Stimulated activated naive CD8-positive, alpha-beta T cell treated with anti-CD3 and anti-CD28 coated beads, Interleukin-15, Interleukin-2, amounts not matched to agents 100 ng/mL and 50 ng/mL, for 24 hours (primary cell): Measurements from ENCODE around the gene GSTCD.
"Not testable (repeated sequence)": the region's sequence is repeated elsewhere in the genome, so short reads cannot be mapped to it uniquely, and the experiment has no call there.

Experiments
- H3K27ac Mint-ChIP-seq: one replicate; pipeline ENCODE4 v1.8.0; 2021; ENCODE audit warnings: mild to moderate bottlenecking, mixed read lengths
- H3K27me3 Mint-ChIP-seq: one replicate; pipeline ENCODE4 v1.8.0; 2021; ENCODE audit warnings: mixed read lengths
- H3K36me3 Mint-ChIP-seq: one replicate; pipeline ENCODE4 v1.8.0; 2021; ENCODE audit warnings: low read depth, mixed read lengths
- H3K4me1 Mint-ChIP-seq: one replicate; pipeline ENCODE4 v1.8.0; 2021; ENCODE audit warnings: low read depth, mixed read lengths
- H3K4me3 Mint-ChIP-seq: one replicate; pipeline ENCODE4 v1.8.0; 2021; ENCODE audit warnings: mild to moderate bottlenecking, mixed read lengths
- H3K9me3 Mint-ChIP-seq: one replicate; pipeline ENCODE4 v1.8.0; 2021; ENCODE audit warnings: mixed read lengths

GSTCD gene

DNA sequence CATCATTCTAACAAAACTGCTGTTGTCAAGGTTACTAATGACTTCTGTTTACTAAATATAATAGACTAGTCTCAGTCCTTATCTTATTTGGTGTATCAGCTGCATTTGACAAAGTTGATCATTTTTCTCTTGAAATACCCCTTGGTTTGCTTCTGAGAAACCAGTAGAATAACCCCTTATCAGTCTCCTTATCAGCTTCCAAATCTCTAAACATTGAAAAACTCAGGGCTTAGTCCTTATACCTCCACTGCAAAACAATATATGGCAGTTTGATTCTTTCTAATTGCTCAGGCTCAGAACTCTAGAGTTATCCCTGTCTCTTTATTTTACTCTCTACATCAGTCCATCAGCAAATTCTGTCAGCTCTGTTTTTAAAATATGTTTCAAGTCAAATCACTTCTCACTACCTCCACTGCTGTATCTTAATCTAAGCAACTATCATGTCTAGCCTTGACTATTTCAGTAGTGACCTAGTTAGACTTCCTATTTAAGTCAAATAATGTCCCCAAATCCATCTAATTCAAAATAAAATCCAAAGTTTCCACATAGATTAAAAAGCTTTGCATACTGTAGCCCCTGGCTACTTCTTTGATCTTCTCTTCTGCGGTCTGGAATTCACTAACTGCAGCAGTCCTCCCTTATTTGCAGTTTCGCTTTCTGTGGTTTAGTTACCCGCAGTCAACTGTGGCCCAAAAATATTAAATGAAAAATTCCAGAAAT lies 99.6 kb downstream of the GSTCD start:
- H3K27ac Mint-ChIP-seq: no peak overlapping the region
- no peaks in the 10 kb centered on the region for H3K4me1 Mint-ChIP-seq
- H3K4me3 Mint-ChIP-seq: no peak overlapping the region
- H3K9me3 Mint-ChIP-seq: peaks cover 3% of the 10 kb centered on the region
- H3K27me3 Mint-ChIP-seq: no peaks in the 10 kb centered on the region
- H3K36me3 Mint-ChIP-seq: no peaks in the 10 kb centered on the region

DNA sequence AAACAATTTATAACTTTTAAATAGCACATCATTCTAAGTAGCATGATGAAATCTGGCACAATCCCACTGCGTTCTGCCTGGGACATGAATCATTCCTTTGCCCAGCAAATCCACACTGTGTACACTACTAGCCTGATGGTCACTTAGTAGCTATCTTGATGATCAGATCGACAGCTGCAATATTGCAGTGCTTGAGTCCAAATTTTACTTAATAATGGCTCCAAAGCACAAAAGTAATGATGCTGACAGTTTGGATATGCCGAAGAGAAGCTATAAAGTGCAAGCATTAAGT lies 100.1 kb downstream of the GSTCD start:
- Mint-ChIP-seq H3K4me3 (no peak overlapping the region), H3K9me3 (peaks cover 3% of the 10 kb centered on the region), H3K27me3 (no peaks in the 10 kb centered on the region), H3K4me1 (no peaks in the 10 kb centered on the region), H3K36me3 (peaks cover 5% of the 10 kb centered on the region), H3K27ac (no peak overlapping the region)

DNA sequence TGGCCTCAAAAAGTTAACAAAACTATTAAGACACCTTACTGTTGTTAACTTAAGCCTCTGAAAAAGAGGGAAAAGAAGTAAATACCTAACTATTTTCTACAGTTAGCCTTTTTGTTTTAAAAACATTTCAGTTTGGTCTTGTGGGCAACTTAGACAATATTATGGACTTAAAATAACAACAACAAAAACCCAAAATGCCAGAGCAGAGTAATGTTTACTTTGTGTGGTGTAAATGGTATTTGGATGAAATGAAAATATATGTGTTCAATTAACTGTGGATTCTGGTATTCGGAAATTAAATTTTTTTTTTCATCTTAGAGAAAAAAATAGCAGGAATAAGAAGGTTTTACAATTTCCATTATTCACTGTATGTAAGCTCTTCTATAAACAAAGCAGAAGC lies 107.1 kb downstream of the GSTCD start:
- H3K27ac Mint-ChIP-seq: no peak overlapping the region
- peaks cover 10% of the 10 kb centered on the region for H3K36me3 Mint-ChIP-seq
- H3K27me3 Mint-ChIP-seq: no peaks in the 10 kb centered on the region
- H3K9me3 Mint-ChIP-seq: peaks cover 3% of the 10 kb centered on the region
- H3K4me3 Mint-ChIP-seq: no peak overlapping the region
- H3K4me1 Mint-ChIP-seq: no peaks in the 10 kb centered on the region

DNA sequence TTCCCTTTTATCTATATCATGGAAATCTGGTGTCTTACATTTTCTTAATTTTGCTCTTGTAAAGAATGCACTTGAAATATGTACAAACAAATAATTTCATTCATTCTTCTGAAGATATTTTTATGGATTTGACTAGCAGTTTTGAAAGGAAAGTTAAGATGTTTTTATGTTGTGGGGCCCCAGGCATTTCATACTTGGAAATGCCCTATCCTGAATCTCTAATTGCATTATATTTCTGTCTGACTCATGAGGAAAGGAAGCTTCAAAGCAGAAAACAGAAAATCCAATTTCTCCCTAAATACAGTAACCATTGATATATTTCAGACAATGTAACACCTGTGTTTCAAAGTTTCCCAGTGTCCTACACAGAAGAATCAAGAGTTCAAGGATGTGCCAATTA lies 113.5 kb downstream of the GSTCD start:
- H3K36me3 Mint-ChIP-seq: peaks cover 29% of the 10 kb centered on the region
- no peaks in the 10 kb centered on the region for H3K9me3 Mint-ChIP-seq
- H3K27me3 Mint-ChIP-seq: no peaks in the 10 kb centered on the region
- H3K27ac Mint-ChIP-seq: no peak overlapping the region
- H3K4me1 Mint-ChIP-seq: no peaks in the 10 kb centered on the region
- no peak overlapping the region for H3K4me3 Mint-ChIP-seq

DNA sequence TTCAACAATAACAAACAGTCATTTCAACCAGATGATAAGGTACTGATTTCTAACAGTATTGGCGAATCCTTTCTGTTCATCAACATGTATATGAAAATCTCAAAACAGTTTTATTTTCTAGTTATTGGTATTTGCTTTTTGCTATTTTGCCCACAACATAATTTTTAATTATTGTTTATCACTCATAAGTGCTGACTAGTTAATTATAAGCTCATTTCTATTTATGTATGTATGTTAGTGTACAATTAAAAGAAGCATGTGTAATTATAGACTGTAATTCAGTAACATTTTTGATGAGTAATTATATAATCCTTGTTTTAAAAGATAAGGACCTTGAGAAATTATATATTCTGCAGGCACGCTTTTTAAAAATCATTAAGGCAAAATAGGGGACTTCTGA lies 119.5 kb downstream of the GSTCD start:
- Mint-ChIP-seq H3K27me3 (no peaks in the 10 kb centered on the region), H3K9me3 (peaks cover 4% of the 10 kb centered on the region), H3K4me3 (no peak overlapping the region), H3K4me1 (no peaks in the 10 kb centered on the region), H3K27ac (no peak overlapping the region), H3K36me3 (peaks cover 46% of the 10 kb centered on the region)

DNA sequence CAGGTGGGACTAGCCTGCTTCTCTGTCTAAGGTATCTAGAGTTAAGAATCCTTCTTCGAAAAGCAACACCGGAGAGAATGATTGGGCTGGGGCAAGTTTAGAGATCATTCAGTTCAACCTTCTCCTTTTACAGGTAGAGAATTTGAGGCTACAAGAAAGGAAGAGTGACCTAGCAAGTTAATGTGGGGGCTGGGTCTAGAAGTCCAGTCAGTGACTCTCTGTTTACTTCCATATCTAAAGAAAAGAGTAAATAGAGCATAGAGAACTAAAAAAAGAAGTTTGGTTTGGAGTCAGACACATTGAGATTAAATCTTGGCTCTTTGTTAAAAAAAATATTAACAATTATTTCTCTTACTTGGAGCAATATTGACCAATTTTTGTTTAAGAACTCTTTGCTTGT lies 122.6 kb downstream of the GSTCD start:
- no peaks in the 10 kb centered on the region for H3K27me3 Mint-ChIP-seq
- peaks cover 4% of the 10 kb centered on the region for H3K9me3 Mint-ChIP-seq
- peaks cover 35% of the 10 kb centered on the region for H3K36me3 Mint-ChIP-seq
- no peak overlapping the region for H3K4me3 Mint-ChIP-seq
- H3K4me1 Mint-ChIP-seq: no peaks in the 10 kb centered on the region
- H3K27ac Mint-ChIP-seq: no peak overlapping the region

DNA sequence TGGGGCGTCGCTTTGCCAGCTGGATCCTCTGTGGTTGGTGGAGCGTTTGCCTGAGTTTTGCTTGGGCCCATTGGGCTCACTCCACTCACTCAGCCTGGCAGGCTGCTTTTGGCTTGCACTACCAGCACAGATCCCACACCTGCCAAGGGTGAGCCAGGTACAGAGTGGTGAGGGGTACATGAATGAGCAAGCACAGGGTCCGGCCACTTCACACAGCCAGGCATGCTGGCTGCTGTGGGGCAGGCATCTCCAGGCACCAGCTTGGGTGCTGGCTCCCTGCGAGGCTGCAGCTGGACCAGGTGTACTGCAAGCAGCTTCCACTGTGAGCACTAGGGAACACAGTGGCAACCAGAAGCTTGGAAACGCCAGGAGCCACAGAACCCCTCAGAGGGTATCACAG lies 126.6 kb downstream of the GSTCD start:
- no peak overlapping the region for H3K4me3 Mint-ChIP-seq

DNA sequence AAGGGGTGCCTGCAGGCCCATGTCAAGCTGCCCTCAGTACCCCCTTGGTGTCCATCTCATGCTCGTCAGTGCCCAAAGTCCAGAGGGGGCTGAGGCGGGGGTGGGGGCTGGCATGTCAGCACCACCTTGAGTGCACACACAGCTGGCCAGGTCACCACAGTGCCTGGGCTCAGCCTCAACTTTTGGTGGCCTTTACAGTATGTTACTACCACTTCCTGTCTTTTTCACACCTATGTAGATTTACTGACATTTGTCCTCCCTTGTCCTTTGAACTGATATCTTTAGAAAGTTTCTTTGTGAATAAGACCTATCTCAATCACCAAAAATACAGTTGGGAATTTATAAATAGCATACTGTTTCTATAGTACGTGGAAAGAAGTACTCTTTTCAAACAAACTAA lies 128.0 kb downstream of the GSTCD start:
- Mint-ChIP-seq H3K27me3 (no peaks in the 10 kb centered on the region), H3K36me3 (peaks cover 30% of the 10 kb centered on the region), H3K4me3 (no peak overlapping the region), H3K27ac (no peak overlapping the region), H3K4me1 (no peaks in the 10 kb centered on the region), H3K9me3 (no peaks in the 10 kb centered on the region)

More for the DNA sequence above, 126.6 kb downstream of the GSTCD start:
- Mint-ChIP-seq H3K9me3 (no peaks in the 10 kb centered on the region), H3K27ac (no peak overlapping the region), H3K4me1 (no peaks in the 10 kb centered on the region), H3K36me3 (peaks cover 30% of the 10 kb centered on the region), H3K27me3 (no peaks in the 10 kb centered on the region)

DNA sequence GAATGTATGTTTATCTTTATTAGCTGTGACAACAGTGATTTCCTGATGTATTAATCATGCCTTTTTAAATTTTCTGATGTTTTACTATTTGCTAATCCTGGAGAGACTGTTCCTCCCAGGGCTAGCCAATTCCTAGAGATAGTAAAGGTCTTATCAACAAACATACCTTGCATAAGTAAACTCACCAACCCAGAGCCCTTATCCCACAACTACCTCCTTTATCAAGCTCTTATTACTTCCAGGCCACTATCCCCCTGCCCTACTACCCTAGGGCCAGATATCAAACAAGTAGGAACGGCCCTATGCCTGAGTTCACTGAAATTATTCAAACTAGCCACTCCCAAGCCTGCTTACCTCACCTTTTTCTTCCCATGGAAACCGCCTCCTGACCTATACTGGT lies 128.5 kb downstream of the GSTCD start:
- Mint-ChIP-seq H3K27ac (no peak overlapping the region), H3K4me1 (no peaks in the 10 kb centered on the region), H3K27me3 (no peaks in the 10 kb centered on the region), H3K36me3 (peaks cover 30% of the 10 kb centered on the region), H3K4me3 (no peak overlapping the region), H3K9me3 (no peaks in the 10 kb centered on the region)

DNA sequence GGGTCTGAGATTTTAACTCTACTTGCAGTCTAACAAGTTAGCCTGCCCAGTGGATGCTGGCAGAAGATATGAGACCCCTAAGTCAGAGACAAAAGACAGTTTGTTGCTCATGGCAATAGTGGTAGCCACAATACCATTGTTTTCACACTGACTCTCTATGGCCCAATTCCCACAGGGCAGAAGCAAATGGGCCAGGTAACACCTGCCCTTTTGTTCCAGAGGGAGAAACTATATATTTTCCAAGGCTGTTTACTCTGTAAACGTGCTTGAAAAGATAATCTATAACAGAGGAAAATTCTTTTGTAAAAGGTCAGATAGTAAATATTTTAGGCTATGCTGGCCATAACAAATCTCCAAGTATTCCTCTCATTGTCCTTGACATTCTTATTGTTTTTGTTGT lies 129.5 kb downstream of the GSTCD start:
- no peak overlapping the region for H3K27ac Mint-ChIP-seq
- H3K4me3 Mint-ChIP-seq: no peak overlapping the region
- H3K27me3 Mint-ChIP-seq: no peaks in the 10 kb centered on the region
- no peaks in the 10 kb centered on the region for H3K9me3 Mint-ChIP-seq
- no peaks in the 10 kb centered on the region for H3K4me1 Mint-ChIP-seq
- H3K36me3 Mint-ChIP-seq: peaks cover 30% of the 10 kb centered on the region

DNA sequence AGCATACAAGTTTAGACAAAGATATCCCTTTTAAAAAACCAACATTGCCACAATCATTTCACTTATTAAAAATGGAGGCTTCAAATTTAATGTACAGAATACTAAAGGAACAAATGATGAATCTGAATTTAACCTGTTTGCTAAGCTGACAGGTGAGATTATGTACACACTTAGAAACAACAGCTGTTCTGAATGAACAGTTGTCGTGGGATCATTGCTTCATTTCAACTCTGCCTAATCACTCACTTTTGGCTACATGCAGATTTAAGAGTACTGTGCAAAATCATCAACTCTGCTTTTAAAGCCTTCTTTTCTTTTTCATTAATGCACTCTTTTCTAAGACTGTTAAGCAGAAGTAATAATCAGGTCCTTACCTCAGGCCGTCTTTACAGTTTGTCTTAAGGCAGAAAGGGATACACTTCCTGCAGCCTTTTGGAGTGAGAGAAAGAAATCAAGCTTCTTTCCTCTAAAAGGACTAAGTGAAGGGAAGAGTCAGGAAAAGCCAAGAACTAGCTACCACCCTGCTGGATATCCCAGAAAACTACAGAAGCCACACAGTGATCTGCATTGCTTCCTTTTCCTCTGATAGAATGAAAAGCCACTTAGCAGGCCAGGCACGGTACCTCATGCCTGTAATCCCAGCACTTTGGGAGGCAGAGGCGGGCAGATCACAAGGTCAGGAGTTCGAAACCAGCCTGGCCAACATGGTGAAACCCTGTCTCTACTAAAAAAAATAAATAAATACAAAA lies 132.0 kb downstream of the GSTCD start:
- Mint-ChIP-seq H3K27ac (no peak overlapping the region), H3K9me3 (no peaks in the 10 kb centered on the region), H3K4me1 (no peaks in the 10 kb centered on the region), H3K36me3 (peaks cover 41% of the 10 kb centered on the region), H3K4me3 (no peak overlapping the region), H3K27me3 (no peaks in the 10 kb centered on the region)

DNA sequence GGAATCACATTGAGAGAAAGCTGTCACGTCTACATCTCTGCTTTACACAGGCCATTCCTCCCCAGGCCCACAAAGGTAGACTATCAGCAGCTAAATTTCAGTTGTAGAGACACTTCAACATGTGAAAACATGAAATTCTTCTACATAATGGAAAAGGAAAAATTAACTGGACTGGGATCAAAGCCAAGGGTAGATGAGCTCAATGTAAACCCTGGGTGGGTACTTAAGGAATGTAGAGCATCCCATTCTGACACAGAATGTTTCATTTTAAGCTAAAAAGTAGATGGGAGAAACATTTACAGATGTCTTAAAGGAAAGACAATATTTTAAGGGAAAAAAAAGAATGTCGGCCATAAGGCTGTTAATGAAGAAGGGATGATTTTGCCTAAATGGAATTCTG lies 135.4 kb downstream of the GSTCD start:
- Mint-ChIP-seq H3K4me3 (no peak overlapping the region), H3K36me3 (peaks cover 28% of the 10 kb centered on the region), H3K4me1 (no peaks in the 10 kb centered on the region), H3K9me3 (no peaks in the 10 kb centered on the region), H3K27ac (no peak overlapping the region), H3K27me3 (no peaks in the 10 kb centered on the region)

DNA sequence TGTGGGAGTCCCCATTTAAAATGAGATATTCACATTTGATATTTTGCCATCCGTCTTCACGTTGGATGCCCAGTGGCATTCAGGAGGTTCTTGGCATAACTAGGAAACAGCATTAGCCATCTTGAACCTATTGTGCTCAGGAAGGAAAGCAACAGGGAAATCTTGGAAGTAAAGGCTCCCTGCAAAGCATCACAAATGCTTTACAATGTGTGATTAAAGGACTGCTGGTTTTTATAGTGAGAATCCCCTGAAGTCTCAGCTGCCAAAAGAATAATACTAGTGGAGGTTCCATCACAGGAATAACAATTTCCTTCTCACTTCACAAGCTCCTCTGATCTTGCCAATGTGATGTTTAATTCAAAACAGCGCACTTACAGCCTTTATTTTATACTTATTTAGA lies 137.0 kb downstream of the GSTCD start:
- Mint-ChIP-seq H3K27me3 (no peaks in the 10 kb centered on the region), H3K9me3 (no peaks in the 10 kb centered on the region), H3K27ac (no peak overlapping the region), H3K4me3 (no peak overlapping the region), H3K36me3 (peaks cover 25% of the 10 kb centered on the region), H3K4me1 (no peaks in the 10 kb centered on the region)

DNA sequence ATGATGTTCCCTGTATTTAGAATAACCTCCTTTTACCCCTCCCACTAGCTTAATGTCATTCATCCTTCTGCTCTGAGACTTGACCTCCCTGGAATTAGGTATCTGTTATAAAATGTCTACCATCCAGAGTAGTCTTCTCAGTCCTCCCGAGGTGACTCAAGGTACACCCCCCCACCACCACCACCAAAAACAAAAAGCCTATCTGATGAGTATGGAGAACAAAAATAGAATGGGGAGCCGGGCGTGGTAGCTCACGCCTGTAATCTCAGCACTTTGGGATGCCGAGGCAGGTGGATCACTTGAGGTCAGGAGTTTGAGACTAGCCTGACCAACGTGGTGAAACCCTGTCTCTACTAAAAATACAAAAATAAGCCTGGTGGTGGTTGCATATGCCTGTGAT lies 139.8 kb downstream of the GSTCD start:
- not testable (repeated sequence) for H3K4me3 Mint-ChIP-seq, H3K4me1 Mint-ChIP-seq, H3K9me3 Mint-ChIP-seq, H3K27ac Mint-ChIP-seq, H3K27me3 Mint-ChIP-seq
- peaks cover 19% of the 10 kb centered on the region for H3K36me3 Mint-ChIP-seq

DNA sequence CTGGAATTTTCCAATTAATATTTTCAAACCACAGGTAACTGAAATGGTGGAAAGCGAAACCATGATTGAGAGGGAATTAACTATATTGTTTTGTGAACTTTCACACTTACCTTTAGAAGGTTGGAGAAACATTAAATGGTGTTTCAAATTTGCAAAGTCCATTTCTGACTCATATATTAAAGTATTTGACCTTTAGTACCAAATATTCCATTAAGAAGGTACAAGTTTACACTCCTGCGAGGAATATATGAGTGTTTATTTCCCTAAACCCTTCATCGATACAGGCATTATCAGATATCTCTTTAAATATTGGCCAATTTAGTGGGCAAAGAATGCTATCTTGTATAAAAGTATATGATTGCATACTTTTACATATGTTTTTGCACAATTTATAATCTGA lies 142.6 kb downstream of the GSTCD start:
- no peak overlapping the region for H3K4me3 Mint-ChIP-seq
- peaks cover 11% of the 10 kb centered on the region for H3K9me3 Mint-ChIP-seq
- H3K27ac Mint-ChIP-seq: no peak overlapping the region
- peaks cover 4% of the 10 kb centered on the region for H3K36me3 Mint-ChIP-seq
- H3K27me3 Mint-ChIP-seq: no peaks in the 10 kb centered on the region
- no peaks in the 10 kb centered on the region for H3K4me1 Mint-ChIP-seq

DNA sequence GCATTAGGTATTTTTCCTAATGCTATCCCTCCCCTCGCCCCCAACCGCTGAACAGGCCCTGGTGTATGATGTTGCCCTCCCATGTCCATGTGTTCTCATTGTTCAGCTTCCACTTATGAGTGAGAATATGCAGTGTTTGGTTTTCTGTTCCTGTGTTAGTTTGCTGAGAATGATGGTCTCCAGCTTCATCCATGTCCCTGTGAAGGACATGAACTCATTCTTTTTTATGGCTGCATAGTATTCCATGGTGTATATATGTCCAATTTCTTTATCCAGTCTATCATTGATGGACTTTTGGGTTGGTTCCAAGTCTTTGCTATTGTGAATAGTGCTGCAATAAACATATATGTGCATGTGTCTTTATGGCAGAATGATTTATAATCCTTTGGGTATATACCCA lies 143.6 kb downstream of the GSTCD start:
- peaks cover 10% of the 10 kb centered on the region for H3K36me3 Mint-ChIP-seq
- H3K27ac Mint-ChIP-seq, H3K27me3 Mint-ChIP-seq, H3K4me1 Mint-ChIP-seq, H3K4me3 Mint-ChIP-seq: not testable (repeated sequence)
- H3K9me3 Mint-ChIP-seq: peaks cover 20% of the 10 kb centered on the region
